Upper lobe of left lung (tissue), 4 donors: ENCODE results near the gene DLEU7.

Experiments used
- EP300 ChIP-seq, 4 donors: sonication (generic); formaldehyde crosslinking; IDR thresholded peaks; one replicate each; pipeline ENCODE4 v1.5.1; 2017; ENCODE audit warnings: antibody characterized with exemption in 4 of 4, control low read depth in 2 of 4
- POLR2A ChIP-seq, 4 donors: fragments of 450-650 bp; IDR thresholded peaks; one replicate each; pipeline ENCODE4 v1.5.1; 2016 to 2017; ENCODE audit warnings: antibody characterized with exemption in 4 of 4, mild to moderate bottlenecking in 2 of 4
- POLR2AphosphoS5 ChIP-seq, 2 donors: sonication (generic); formaldehyde crosslinking; IDR thresholded peaks; one replicate each; pipeline ENCODE4 v1.5.1; 2017; ENCODE audit warnings: antibody characterized with exemption in 2 of 2

- no peak for TF ChIP-seq EP300 (IDR thresholded peaks at IDR 0.05)
- no peak for TF ChIP-seq POLR2A (IDR thresholded peaks at IDR 0.05)
- TF ChIP-seq POLR2AphosphoS5 (IDR thresholded peaks at IDR 0.05), result no peak
Measured at GRCh38 chr13:50847501-50847900, 4.0 kb upstream of the DLEU7 start.
